HG03097 (cell line): ENCODE measurements around the gene SMPDL3B.
A peak's percentile ranks its signal among the peaks of the same experiment; 100 is the strongest.

Experiments
- ATAC-seq: cut with Tn5 transposase; IDR thresholded peaks from one replicate; pipeline ENCODE4 v1.9.1; 2021; ENCODE audit not compliant: unreplicated experiment, low FRiP score

SMPDL3B gene, protein sequence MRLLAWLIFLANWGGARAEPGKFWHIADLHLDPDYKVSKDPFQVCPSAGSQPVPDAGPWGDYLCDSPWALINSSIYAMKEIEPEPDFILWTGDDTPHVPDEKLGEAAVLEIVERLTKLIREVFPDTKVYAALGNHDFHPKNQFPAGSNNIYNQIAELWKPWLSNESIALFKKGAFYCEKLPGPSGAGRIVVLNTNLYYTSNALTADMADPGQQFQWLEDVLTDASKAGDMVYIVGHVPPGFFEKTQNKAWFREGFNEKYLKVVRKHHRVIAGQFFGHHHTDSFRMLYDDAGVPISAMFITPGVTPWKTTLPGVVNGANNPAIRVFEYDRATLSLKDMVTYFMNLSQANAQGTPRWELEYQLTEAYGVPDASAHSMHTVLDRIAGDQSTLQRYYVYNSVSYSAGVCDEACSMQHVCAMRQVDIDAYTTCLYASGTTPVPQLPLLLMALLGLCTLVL

DNA sequence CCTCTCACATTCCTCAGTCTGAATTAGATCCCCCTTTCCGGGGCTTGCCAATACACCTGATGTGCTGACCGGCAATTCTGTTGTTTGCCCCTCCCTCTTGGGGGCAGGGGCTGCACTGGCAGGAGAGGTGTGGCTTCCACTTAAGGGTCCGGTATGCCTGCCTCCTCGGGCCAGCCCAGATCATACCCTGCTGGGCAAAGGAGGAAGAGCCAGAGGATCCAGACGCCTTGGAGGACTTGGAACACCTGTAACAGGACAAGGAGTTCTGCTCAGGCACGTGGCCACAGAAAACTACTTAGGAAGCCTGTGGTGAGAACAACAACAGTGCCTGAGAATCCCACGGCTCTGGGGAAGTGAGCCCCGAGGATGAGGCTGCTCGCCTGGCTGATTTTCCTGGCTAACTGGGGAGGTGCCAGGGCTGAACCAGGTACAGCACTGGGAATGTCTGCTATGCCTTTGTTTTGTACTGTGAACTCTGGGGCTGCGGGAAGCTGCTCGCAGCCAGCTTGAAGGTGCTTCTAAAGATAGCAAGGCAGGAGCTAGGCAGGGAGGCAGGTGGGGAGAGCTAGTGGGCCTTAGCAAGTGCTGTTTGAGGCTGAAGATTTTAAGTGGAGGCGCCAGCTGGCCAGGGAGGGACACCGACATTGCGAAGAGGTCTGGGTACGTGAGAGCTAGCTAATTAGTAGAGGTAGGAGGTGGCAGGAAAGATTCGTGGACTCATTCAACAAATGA, at the start of gene SMPDL3B:
SMPDL3B (plus strand) TSS at position 183 of the 732 bp plus-strand sequence; CDS start at position 367, 184 bp downstream.
- no peak for ATAC-seq

DNA sequence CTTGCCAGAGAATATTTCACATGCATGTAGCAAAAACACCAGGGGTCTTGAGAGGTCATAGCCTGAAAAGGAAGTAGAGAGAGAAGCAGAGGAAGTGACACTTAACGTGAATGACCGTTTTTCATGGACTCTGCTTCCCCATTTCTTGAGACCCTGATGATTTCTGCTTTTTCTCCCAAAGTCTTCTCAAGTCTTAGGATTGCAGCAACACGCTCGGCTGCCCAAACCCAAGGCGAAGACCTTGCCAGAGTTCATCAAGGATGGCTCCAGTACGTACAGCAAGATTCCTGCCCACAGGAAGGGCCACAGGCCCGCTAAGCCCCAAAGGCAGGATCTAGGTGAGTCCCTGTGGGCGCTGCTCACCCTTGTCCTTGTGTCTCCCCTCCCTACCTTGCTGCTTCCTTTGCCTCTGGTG, 49.7 kb upstream of the SMPDL3B start:
- no peak for ATAC-seq

DNA sequence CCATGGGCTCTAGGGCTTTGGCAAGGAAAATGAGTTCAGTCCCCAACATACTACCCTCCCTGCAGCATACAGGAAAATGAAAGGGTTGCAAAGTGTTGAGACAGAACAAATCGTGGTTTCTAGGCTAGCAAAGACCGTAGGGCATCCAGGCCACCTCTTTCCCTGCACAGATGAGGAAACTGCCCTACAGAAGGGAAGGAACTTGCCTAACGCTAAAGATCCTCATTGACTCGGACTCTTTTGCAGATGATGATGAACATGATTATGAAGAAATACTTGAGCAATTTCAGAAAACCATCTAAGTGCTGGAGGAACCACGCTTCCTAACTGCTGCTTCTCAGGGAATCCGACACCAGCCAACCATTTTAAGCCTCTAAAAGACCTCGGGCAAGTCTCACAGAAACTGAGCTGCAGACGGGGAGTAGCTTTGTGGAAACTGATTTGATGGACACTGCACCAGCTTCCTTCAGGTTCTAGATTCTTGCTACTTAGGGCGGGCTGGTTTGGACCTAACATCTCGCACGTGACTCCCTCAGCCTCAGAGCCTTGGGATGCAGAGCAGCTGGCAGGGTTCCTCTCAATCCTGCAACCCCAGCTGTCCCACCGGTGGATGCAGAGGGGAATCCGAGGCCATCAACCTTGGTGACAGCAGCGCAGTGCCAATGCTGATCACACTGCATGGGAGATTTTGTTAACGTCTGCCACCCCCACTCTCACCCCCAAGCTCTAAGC, 49.0 kb upstream of the SMPDL3B start:
- no peak for ATAC-seq

DNA sequence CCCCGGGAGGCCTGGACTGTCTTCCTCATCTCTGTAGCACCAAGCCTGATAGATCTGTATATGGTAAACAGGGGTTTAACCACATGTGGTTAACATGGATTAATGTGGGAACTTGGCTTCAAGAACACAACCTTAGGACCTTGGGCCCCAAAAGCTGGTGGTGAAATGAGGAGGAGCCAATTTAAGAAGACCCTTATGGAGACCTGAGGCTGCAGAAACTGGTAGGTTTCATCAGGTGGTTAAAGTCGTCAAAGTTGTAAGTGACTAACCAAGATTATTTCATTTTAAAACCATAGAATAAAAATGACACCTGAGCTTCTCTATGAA, 48.5 kb upstream of the SMPDL3B start:
- no peak for ATAC-seq

DNA sequence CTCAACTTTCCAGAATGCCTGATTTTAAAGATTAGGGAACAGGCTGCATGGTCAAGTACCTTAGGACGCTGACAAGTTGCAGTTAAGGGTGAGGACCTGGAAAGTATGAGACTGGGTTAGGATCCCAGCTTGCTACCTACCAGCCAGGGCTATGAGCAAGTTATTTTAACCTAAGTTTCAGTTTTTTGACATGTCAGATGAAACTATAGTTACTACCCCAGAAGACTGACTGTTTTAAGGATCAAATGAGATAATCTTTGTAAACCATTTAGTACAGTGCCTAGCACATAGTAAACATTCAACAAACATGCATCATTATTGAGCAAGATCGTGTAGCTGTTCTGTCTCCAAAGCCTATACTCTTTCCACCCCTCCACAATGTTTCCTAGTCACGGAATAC, 48.1 kb upstream of the SMPDL3B start:
- ATAC-seq: no peak

DNA sequence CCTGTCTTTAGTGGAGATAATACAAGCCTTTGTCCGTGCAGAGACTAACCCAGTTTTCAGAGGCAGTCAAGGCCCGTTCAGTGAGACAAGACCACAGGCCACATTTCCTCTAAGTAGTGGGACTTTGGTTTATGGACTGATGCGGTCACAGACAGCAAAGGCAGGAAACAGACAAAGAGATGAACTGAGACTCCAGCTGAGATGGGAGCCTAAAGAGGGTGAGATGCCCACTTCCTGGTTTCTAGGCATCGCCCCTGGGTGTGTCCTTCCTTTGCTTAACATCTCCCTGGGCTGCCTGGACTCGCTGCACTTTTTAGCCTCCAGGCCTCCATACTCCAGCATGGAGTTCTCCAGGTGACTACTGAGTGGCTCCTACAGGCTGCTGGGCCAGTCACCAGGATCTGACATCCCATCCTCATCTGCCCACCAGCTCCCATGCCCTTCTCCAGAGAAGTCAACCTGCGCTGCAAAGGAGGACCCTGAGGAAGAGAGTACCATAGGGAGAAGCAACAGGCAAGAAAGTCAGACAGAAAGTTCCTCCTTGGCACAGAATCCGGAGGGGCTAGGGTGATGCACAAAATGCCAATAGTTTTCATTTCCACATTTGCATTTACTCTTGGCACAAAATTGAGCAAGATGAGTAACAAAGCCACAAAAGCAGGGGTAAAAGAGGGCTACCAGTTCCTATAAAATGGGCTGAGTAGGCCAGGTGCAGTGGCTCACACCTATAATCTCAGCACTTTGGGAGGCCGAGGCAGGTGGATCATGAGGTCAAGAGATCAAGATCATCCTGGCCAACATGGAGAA, 47.4 kb upstream of the SMPDL3B start:
- ATAC-seq: no peak

DNA sequence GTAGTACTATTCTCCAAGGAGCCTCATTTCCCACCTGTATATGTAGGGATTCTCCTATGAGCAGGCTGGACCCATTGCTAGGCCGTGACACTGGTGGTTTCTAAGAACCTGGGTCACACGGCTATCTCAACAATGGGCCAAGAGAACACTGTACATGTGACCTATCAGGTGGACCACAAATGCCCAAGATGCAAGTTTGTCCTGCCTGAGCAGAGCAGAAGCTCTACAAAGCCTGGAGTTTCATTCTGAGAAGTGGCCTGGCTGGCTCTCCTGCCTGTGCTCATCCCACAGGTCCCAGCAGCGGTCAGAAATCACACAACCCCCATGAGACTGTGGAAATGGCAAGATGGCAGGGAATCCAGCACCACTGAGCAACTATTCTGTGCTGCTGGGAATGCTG, 45.3 kb upstream of the SMPDL3B start:
- ATAC-seq: no peak

DNA sequence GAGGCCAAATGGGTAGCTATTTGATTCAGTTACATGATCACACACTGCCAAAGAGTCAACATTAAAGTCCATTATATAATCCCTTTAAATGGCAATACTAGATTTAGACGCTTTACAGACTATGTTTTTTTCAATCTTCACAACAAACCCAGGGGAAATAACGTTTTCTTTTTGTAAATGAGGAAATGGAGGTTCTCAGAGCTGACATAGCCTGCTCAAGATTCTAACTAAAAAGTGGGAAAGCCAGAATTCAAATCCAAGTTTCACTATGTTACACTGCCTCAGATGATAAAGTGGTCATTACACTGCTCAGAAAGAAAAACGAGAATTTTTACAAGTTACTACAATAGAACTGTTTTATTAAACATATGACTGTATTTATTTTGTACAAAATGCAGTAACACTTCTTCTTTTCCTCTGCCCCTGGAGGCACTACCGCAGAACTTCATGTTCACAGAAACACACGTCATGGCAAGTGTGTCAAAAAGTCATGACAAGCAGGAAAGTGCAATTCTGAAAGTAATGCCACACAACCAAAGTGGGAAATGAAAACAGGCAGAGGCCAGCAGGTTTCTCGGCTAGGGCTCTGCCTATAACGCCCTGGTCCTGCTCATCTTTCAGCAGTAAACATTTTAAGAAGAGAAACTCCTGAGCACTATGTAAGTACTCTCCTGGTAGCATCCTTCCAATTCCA, 43.5 kb upstream of the SMPDL3B start:
- peak; percentile 47 for ATAC-seq

DNA sequence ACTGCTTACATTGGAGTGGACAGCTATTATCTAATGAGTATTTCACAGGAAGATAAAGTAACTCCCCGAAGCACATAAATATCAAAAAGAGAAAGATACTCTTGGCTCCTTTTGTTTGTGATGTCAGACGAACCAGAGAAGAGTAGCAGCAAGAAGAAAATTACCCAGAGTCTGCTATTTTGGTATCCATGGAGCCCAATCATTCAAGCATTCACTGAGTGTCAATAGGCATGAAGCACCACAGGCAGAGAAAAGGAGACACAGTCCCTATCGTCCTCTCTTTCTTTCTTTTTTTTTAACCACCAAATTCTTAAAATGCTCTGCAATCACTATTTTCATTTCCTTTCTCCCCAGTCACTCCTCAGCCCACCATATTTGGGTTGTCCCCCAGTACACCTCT, 40.3 kb upstream of the SMPDL3B start:
- ATAC-seq: no peak

DNA sequence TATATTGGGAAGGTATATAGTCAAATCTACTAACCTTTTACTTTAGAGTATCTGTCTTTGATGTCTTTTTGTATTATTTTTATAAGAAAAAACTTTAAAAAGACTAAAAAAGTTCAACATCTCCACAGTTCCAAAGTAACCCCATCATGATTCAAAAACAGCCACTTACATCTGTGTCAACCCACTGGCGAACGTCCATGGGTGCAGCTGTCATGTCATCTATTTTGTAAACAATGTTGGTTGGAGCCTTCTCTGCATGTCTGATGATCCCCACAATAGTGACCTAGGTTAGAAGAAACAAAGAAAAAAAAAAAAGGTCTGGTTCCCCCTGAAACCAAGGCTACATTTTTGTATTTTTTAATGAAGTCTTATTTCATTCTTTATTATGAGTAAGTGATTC, 28.0 kb upstream of the SMPDL3B start:
- no peak for ATAC-seq

DNA sequence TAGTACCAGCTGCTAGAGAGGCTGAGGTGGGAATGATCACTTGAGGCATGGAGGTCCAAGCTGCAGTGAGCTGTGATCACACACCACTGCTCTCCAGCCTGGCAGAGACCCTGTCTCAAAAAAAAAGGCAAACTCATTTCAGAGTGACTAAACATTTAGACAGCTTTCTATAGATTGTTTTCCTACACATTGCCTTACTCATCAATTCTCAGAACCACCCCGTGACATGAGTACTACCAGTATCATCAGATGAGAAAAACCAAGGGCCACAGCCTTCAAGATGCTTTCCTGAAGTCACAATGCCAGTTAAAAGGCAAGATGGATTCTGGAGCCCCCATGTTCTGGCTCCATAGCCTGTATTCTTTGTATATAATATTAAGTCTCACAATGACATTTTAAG, 22.4 kb upstream of the SMPDL3B start:
- no peak for ATAC-seq

DNA sequence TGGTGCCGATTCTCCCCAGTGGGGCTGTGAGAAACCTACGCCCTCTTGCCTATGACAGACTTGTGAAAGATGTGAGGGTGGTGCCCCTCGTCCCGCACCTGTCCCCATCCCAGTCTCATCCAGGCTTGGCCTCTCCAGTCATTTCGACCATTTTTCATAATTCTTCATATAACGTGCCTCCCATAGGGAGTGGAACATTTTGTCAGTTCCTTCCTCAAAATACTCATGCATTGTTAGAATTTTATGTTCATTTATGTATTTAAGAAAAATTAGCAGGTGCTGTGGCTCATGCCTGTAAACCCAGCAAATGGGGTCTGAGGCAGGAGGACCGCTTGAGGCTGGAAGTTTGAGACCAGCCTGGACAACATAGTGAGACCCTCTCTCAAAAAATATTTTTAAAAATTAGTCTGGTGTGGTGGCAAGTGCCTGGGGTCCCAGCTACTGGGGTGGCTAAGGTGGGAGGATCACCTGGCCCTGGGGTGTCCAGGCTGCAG, 19.7 kb upstream of the SMPDL3B start:
- no peak for ATAC-seq

DNA sequence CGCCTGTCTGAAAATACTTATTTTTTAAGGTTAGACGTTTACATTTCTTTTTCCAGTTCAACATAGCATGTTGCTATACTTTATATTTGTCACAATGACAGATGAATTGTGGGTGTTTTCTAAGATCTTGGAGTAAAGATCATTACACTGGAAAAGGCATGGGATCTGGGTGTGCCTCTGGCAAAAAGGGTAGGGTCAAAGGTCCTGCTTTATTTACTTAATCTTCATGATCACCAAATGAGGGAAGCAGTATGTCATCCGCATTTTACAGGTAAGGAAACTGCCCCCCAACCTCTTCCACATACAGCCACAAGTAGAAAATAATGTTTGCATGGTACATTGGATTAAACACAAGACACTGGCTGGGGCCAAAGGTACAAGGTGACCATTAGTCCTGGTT, 12.5 kb upstream of the SMPDL3B start:
- ATAC-seq: no peak

DNA sequence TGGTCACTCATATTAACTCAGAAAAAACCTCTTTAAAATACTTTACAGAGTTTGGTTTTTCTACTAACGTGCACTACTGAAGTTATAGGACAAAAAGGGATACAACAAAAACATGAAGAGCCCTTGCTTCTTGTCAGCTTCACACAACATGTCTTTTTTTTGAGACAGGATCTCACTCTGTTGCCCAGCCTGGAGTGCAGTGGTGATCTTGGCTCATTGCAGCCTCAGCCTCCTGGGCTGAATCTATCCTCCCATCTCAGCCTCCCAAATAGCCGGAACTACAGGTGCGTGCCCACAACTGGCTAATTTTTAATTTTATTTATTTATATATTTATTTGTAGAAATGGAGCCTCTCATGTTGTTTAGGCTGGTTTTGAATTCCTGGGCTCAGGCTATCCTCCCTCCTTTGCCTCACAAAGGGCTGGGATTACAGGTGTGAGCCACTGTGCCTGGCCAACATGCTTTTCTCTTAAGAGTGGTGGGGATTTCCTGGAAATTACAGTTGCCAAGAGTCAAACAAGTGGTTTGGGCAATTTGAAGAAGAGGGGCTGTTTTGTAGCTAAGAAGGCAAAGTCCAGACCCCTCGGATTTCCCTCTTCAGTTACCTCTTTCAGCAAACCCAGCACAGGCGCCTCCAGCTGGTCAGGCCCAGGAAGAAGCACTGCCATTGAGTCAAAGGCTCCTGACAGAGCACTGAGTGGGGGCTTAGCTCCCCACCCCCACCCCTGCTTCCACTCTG, 6.4 kb upstream of the SMPDL3B start:
- no peak for ATAC-seq

DNA sequence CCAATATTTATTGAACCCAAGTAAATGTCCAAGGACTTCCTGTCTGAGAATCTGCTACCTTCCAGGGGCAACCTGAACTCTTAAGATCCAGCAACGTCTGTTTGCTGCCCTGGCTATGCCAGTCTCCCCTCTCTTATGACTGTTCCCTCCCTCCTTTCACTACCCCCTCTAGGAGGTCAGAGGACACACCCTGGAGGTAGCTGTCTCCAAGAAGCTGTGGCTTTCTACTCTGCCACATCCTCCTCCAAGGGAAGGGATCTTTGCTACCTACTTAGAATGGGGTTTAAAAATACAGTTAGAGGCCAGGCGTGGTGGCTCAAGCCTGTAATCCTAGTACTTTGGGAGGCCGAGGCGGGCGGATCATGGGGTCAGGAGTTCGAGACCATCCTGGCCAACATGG, 3.6 kb upstream of the SMPDL3B start:
- no peak for ATAC-seq

DNA sequence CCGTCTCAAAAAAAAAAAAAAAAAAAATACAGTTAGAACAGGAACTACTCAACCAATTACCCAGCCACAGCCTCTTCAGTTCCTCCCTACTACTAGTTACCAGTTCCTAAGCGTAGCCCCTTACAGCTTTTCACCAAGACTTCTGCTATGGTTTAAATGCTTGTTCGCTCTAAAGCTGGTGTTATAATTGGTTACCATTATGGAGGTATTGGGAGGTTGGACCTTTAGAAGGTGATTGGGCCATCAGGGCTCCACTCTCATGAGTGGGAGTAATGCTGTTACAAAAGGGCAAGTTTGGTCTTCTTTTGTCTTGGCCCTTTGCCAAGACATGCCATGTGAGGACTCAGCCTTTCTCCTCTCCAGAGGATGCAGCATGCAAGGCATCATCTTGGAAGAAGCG, 3.0 kb upstream of the SMPDL3B start:
- no peak for ATAC-seq

DNA sequence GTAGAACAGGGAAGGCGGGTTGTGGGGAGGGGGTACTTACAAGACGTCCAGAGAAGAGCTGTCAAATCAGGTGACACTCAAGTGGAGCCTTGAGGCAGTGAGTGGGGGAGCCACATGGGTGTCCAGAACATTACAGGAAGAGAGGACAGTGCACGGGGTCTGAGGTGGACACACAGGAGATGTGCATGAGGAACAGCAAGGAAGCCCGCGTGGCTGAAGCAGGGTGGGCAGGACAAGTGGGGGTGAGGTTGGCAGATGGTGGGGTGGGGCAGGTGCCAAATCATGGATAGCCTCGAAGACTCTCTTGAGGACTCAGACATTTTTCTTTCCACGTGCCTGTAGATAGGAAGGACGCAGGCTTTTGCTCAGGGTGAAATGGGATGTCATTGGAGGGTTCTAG, 921 bp downstream of the SMPDL3B start:
- ATAC-seq: no peak

DNA sequence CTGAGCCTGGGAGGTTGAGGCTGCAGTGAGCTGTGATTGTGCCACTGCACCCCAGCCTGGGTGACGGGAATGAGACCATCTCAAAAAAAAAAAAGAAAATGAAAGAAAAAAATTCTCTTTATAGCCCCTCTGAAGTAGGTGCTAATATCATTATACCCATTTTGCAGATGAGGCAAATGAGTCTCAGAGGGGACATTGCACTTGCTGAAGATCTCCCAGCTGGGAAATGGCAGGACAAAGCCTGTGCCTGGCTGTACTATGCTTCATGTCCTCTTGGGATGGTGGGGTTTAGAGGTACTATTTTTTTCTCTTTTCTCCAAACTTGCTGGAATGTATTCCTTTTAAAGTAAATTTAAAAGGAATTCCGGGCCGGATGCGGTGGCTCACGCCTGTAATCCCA, 1.6 kb downstream of the SMPDL3B start:
- no peak for ATAC-seq

DNA sequence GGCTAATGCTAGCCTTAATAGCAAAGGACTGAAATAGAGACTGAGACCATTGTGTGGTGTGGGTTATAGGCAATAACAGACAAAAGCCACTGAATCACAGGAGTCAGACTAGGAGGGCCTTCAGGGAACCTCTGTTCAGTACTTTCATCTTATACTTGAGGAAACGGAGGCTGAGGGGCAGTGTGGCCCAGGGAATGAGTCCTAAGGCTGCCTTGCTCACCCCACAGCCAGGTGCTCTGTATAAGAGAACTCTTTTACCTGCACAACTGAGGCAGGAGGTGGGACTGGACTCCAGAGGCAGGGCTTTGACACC, 2.7 kb downstream of the SMPDL3B start:
- no peak for ATAC-seq
